KG1 (cell line): ENCODE results near the gene HMOX2.

Source experiments
- DNase-seq: peaks from one replicate; lab custom pipeline; 2025; lab: John Stamatoyannopoulos, UW

Gene HMOX2

GRCh38 chr16:4557973-4558372 lies 81.8 kb downstream of the HMOX2 start:
- no peak for DNase-seq
